Right atrium auricular region (tissue), 2 donors: ENCODE data around the gene OMP. TPM values are rescaled to one million over a fixed set of nuclear protein-coding genes. Genes with fewer than 3 reads are reported as not detected.

Experiments used
- DNase-seq: peaks from one replicate; pipeline ENCODE4 v3.0.0-alpha.2; 2019; ENCODE audit warnings: low spot score
- H3K27ac ChIP-seq, 2 donors: fragments of 200-600 bp; sonication (generic); 1 replicate in 1 of 2; 2 replicates in 1 of 2; pipeline ENCODE4 v1.5.1; 2016 to 2019
- H3K27me3 ChIP-seq, 2 donors: fragments of 200-600 bp; sonication (generic); one replicate each; pipeline versions ENCODE4 v1.5.1 to v1.6.0; 2017 to 2019
- H3K36me3 ChIP-seq: fragments of 200-600 bp; sonication (generic); one replicate; pipeline ENCODE4 v1.5.1; 2016
- H3K4me1 ChIP-seq, 2 donors: fragments of 200-600 bp; sonication (generic); one replicate each; pipeline versions ENCODE4 v1.5.1 to v1.6.0; 2017 to 2019
- H3K4me3 ChIP-seq, 2 donors: fragments of 200-600 bp; sonication (generic); 1 replicate in 1 of 2; 2 replicates in 1 of 2; pipeline ENCODE4 v1.5.1; 2017 to 2019; ENCODE audit warnings: mild to moderate bottlenecking in 1 of 2, moderate library complexity in 1 of 2
- H3K9me3 ChIP-seq, 2 donors: fragments of 200-600 bp; sonication (generic); one replicate each; pipeline ENCODE4 v1.5.1; 2019
- total RNA-seq, 2 donors: library from RNA; depleted of rRNA; stranded (reverse); fragments of >200 nt; gene quantifications; one replicate each; pipeline ENCODE4 v1.1.0, GENCODE V29; 2016
- TF ChIP-seq, protein P1 (sequence below), 2 donors: fragments of 200-600 bp; sonication (generic); IDR thresholded peaks; one replicate each; pipeline ENCODE4 v1.5.1; 2019; ENCODE audit warnings: antibody characterized with exemption in 2 of 2

OMP gene
- total RNA-seq, 2 donors from 2014 or later: not detected

DNA sequence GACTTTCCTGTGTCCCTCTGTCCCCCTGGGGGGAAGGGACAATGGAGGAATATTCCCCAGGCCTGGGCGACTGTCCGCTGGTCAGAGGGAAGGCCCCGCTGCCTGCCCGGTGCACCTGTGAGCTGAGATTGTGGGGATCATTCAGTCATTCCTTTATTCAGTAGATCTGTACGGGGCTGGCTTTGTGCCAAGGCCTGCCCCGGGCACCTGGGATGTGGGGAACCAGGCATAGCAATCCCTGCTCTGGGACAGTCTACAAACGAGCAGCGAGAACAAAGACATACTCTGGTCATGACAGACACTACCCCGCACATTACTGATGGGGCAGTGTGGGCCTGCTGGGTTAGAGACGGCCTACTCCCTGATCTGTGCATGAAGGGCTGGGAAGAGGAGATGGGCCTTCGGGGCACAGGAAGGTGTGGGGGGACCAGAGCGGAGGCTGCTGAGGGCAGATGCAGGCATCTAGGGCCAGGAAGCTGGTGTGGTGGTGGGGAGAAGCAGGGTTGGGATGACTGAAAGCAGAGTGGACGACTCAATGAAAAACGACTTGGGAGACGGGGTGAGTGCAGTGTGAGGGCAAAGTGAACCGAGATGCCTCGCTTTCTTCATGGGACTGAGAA is 23.6 kb downstream of the OMP start:
- DNase-seq: no peak
- no peak overlapping the region for H3K4me3 ChIP-seq
- no peaks in the 10 kb centered on the region for H3K27me3 ChIP-seq
- H3K4me1 ChIP-seq: peaks cover 0 to 35% of the 10 kb centered on the region in 2 donors
- TF ChIP-seq, protein P1, sequence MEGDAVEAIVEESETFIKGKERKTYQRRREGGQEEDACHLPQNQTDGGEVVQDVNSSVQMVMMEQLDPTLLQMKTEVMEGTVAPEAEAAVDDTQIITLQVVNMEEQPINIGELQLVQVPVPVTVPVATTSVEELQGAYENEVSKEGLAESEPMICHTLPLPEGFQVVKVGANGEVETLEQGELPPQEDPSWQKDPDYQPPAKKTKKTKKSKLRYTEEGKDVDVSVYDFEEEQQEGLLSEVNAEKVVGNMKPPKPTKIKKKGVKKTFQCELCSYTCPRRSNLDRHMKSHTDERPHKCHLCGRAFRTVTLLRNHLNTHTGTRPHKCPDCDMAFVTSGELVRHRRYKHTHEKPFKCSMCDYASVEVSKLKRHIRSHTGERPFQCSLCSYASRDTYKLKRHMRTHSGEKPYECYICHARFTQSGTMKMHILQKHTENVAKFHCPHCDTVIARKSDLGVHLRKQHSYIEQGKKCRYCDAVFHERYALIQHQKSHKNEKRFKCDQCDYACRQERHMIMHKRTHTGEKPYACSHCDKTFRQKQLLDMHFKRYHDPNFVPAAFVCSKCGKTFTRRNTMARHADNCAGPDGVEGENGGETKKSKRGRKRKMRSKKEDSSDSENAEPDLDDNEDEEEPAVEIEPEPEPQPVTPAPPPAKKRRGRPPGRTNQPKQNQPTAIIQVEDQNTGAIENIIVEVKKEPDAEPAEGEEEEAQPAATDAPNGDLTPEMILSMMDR (IDR thresholded peaks at IDR 0.05): no peak
- no peaks in the 10 kb centered on the region for H3K9me3 ChIP-seq
- H3K36me3 ChIP-seq: no peaks in the 10 kb centered on the region
- H3K27ac ChIP-seq: no peak overlapping the region

DNA sequence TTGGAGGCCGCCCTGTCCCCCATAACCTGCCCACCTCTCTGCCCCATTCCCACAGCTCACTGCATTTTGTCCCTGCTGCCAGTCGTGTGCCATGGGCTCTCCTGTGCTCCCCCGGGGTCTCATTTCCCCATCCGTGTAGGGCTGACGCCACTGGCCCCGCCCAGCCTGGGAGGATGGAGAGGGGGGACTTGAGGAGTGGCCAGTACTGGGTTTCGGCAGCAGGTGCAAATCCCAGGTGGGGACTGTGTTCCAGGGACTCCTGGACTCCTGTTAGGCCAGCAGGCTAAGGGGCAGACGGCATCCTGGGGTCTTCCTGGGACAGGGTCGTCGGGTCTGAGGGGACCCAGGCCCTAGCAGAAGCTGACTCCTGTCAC is 24.2 kb downstream of the OMP start:
- Histone ChIP-seq H3K27me3 (no peaks in the 10 kb centered on the region), H3K27ac (no peak overlapping the region), H3K9me3 (no peaks in the 10 kb centered on the region), H3K36me3 (no peaks in the 10 kb centered on the region), H3K4me1 (peaks cover 0 to 38% of the 10 kb centered on the region in 2 donors), H3K4me3 (peak overlapping the region in 1 of 2 donors; percentile 40)
- TF ChIP-seq, protein P1 (IDR thresholded peaks at IDR 0.05): no peak
- DNase-seq: no peak

DNA sequence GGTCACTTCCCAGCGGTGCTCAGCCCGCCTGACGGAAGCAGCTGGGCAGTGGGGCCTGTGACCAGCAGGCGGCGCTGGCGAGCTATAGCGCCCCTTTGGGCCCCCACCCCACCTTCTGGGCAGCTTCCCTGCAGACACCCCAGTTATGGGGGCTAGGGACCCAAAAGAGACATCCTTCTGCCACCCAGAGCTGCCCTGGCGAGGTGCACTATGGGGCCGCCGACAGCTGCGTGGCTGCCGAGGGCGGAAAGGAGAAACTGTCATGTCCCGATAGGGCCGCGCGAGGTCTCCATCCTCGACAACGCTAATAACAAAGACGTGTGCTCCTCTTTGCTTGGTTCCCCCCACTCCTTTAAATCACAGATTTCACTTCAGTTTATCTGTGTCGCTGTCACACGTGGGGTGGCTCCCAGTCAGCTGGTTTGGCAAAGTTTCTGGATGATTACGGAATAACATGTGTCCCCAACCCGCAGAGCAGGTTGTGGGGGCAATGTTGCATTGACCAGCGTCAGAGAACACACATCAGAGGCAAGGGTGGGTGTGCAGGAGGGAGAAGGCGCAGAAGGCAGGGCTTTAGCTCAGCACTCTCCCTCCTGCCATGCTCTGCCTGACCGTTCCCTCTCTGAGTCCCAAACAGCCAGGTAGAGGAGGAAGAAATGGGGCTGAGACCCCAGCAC is 24.7 kb downstream of the OMP start:
- Histone ChIP-seq H3K27ac (peak overlapping the region in 1 of 2 donors; percentile 1), H3K36me3 (no peaks in the 10 kb centered on the region), H3K4me1 (peaks cover 0 to 38% of the 10 kb centered on the region in 2 donors), H3K27me3 (no peaks in the 10 kb centered on the region), H3K9me3 (no peaks in the 10 kb centered on the region), H3K4me3 (peak overlapping the region; percentile 16 to 40)
- TF ChIP-seq, protein P1 (IDR thresholded peaks at IDR 0.05): peak; percentile 99
- no peak for DNase-seq

DNA sequence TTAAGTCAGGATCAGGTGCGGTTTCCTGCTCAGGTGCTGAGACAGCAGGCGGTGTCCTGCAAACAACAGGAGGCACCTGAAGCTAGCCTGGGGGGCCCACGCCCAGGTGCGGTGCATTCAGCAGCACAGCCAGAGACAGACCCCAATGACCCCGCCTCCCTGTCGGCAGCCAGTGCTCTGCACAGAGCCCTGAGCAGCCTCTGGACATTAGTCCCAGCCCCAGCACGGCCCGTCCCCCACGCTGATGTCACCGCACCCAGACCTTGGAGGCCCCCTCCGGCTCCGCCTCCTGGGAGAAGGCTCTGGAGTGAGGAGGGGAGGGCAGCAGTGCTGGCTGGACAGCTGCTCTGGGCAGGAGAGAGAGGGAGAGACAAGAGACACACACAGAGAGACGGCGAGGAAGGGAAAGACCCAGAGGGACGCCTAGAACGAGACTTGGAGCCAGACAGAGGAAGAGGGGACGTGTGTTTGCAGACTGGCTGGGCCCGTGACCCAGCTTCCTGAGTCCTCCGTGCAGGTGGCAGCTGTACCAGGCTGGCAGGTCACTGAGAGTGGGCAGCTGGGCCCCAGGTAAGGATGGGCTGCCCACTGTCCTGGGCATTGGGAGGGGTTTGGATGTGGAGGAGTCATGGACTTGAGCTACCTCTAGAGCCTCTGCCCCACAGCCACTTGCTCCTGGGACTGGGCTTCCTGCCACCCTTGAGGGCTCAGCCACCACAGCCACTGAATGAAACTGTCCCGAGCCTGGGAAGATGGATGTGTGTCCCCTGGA is 25.5 kb downstream of the OMP start, which contains the start of gene MYO7A:
MYO7A (plus strand) TSS at position 327 of the 772 bp plus-strand sequence. CDS start 2,389 bp downstream, outside the sequence.
- Histone ChIP-seq H3K36me3 (no peaks in the 10 kb centered on the region), H3K4me3 (peak within 1 kb of the TSS; percentile 16 to 40), H3K9me3 (no peaks in the 10 kb centered on the region), H3K27me3 (no peaks in the 10 kb centered on the region), H3K4me1 (peaks cover 0 to 38% of the 10 kb centered on the region in 2 donors), H3K27ac (peak within 1 kb of the TSS in 1 of 2 donors; percentile 1)
- DNase-seq: no peak
- TF ChIP-seq, protein P1 (IDR thresholded peaks at IDR 0.05): no peak

DNA sequence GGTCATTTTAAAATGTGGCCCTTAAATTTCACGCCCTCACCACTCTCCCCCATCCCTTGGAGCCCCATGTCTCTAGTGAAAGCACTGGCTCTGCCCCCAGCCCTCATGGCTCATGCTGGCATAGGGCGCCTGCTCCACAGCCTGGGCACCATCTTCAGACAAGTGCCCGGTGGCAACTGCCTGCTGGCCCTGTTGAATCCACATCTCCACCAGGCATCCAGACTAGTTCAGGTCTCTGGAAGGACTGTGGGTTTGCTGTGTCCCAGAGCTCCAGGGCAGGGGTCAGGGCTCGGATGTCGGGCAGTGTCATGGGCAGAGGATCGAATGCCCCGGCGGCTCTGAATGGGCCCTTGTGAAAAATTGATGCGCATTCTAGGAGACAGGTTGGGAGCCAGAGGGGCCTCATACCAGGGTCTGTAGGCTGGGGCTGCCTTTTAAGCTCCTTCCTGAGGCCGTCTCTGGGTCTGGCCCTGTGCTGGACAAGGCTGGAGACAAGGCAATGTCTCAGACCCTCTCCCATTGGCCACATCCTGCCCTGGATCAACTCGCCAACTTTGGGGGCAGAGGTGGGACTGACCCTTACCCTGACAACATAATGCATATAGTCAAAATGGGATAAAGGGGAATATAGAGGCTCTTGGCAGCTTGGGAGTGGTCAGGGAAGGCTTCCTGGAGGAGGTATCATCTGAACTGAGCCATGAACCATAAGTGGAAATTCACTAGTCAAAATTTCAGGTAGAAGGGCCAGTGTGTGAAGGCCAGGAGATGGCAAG is 26.6 kb downstream of the OMP start:
- Histone ChIP-seq H3K36me3 (no peaks in the 10 kb centered on the region), H3K4me1 (peaks cover 0 to 38% of the 10 kb centered on the region in 2 donors), H3K27ac (no peak overlapping the region), H3K27me3 (no peaks in the 10 kb centered on the region), H3K4me3 (no peak overlapping the region), H3K9me3 (no peaks in the 10 kb centered on the region)
- DNase-seq: no peak
- TF ChIP-seq, protein P1 (IDR thresholded peaks at IDR 0.05): no peak
